Hepatocyte (in vitro differentiated cells): ENCODE measurements around the gene PNMA1.

Experiments
- EZH2 ChIP-seq: fragments of 200-600 bp; sonication (generic); IDR thresholded peaks from 2 replicates; pipeline ENCODE4 v1.6.1; 2016; ENCODE audit warnings: antibody characterized with exemption, mild to moderate bottlenecking, borderline replicate concordance
- TF ChIP-seq, protein P1 (sequence below): fragments of 200-600 bp; sonication (generic); IDR thresholded peaks from 2 replicates; pipeline ENCODE4 v1.5.1; 2016; ENCODE audit warnings: antibody characterized with exemption, mild to moderate bottlenecking; ENCODE audit not compliant: poor library complexity

DNA sequence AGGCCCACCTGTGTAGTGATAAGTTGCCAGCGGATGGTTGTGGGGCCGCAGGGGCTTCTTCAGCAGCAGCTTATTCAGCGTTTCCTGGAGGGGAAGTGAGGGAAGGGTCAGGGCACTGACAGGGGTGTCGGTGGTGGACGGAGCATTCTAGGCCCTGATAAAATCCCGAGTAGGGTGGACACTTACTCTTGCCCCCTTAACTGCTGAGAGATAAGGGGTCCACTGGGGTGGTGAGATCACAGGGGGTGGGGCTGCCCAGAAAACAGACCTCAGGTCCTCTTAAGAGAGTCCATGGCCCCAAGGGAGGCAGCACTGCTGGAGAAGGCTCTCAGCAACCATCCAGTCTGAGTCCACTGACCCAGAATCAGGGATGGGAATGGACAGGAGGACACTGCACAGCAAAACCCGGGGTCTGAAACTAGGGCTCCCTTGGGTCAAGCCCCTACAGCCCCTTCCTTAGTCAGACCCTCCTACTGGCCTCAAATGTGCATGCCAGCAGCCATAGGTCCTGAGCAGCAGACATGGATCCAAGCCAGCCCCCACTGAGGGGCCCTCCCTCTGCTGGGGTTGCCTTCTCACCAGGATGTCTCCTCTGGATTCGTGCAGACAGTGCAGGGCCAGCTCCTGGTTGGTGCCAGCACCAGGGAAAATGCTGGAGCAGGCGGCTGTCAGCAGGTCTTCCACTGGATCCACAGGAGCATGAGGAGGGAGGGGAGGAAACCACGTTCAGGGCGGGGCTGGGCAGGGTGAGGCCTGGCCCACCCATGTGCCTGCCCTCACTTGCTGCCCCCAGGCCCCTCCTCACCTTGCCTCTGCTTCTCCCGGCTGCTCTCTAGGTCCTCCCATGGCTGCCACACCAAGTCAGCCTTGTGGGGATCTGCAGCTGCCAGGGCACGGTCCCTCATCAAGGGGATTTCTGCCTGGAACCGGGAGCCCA is 12.1 kb upstream of the PNMA1 start:
- no peak for TF ChIP-seq EZH2
- TF ChIP-seq, protein P1, sequence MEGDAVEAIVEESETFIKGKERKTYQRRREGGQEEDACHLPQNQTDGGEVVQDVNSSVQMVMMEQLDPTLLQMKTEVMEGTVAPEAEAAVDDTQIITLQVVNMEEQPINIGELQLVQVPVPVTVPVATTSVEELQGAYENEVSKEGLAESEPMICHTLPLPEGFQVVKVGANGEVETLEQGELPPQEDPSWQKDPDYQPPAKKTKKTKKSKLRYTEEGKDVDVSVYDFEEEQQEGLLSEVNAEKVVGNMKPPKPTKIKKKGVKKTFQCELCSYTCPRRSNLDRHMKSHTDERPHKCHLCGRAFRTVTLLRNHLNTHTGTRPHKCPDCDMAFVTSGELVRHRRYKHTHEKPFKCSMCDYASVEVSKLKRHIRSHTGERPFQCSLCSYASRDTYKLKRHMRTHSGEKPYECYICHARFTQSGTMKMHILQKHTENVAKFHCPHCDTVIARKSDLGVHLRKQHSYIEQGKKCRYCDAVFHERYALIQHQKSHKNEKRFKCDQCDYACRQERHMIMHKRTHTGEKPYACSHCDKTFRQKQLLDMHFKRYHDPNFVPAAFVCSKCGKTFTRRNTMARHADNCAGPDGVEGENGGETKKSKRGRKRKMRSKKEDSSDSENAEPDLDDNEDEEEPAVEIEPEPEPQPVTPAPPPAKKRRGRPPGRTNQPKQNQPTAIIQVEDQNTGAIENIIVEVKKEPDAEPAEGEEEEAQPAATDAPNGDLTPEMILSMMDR, result no peak
